DOHH2 (cell line): ENCODE results near the gene DNASE2B.

Experiments
- EZH2phosphoT487 ChIP-seq: fragments of 200-600 bp; sonication (generic); IDR thresholded peaks from 2 replicates; pipeline ENCODE4 v1.6.1; 2017; ENCODE audit warnings: borderline replicate concordance, mild to moderate bottlenecking, antibody characterized with exemption, low read length, moderate library complexity, mixed read lengths
- TF ChIP-seq, protein P1 (sequence below): fragments of 200-600 bp; sonication (generic); IDR thresholded peaks from one replicate; pipeline ENCODE4 v1.5.1; 2014; ENCODE audit warnings: antibody characterized with exemption, mild to moderate bottlenecking, low read depth, low read length; ENCODE audit not compliant: poor library complexity, severe bottlenecking

DNA sequence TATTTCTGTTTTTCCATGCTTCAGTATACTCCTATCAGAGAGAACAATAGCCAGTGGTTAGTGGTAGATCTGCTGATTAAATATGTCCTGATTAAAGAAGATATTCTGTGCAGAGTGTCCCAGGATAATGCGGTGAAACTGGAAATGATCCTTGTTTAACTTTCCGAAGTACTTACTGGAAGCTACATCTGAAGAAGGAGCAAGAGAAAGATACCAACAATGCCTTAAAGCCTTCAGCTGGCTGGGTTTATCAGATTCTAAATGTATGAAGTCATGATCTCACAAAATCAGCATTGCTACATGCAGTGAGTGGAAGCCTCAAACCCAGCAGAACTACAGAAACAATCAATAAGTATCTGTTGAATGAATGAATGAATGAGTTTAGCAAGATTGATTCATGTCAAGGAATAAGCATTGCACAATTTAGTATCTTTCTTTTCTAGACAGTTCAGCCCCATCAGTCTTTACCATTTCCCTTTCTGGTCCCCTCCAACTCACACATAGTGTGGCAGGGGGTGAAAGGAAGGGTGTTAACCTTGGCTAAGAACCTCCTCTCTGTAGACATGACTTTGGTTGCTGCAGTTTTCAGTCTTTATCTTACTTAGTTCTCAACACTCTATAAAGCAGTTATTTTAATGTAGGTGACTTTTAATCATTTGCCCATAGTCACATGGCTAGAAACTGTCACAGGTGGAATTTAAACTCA, 24.7 kb upstream of the DNASE2B start:
- TF ChIP-seq, protein P1, sequence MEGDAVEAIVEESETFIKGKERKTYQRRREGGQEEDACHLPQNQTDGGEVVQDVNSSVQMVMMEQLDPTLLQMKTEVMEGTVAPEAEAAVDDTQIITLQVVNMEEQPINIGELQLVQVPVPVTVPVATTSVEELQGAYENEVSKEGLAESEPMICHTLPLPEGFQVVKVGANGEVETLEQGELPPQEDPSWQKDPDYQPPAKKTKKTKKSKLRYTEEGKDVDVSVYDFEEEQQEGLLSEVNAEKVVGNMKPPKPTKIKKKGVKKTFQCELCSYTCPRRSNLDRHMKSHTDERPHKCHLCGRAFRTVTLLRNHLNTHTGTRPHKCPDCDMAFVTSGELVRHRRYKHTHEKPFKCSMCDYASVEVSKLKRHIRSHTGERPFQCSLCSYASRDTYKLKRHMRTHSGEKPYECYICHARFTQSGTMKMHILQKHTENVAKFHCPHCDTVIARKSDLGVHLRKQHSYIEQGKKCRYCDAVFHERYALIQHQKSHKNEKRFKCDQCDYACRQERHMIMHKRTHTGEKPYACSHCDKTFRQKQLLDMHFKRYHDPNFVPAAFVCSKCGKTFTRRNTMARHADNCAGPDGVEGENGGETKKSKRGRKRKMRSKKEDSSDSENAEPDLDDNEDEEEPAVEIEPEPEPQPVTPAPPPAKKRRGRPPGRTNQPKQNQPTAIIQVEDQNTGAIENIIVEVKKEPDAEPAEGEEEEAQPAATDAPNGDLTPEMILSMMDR: no peak
- no peak for TF ChIP-seq EZH2phosphoT487
